ENCODE measurements around the gene SYF2. TPM values are rescaled to one million over a fixed set of nuclear protein-coding genes. Genes with fewer than 3 reads are reported as not detected.

The SYF2 gene
- total RNA-seq, 1 experiment from 2014 or later = 35.3 TPM

- H3K27ac Mint-ChIP-seq = no peak overlapping the region
- CTCF ChIA-PET = interaction anchor here (1.0 kb wide), 2 partner anchors 111 to 345 kb away, joined by 3 to 4 read pairs; no protein-coding TSS in a partner anchor
- H3K27me3 Mint-ChIP-seq (ENCODE audit: low read depth) = no peaks in the 10 kb centered on the region
- TF ChIP-seq ELF4 (CRISPR knock-in tag; IDR thresholded peaks at IDR 0.05; ENCODE audit: low read depth) = no peak
- TF ChIP-seq JAZF1 (CRISPR knock-in tag; IDR thresholded peaks at IDR 0.05) = no peak
- no peak for TF ChIP-seq CDX4 (CRISPR knock-in tag; IDR thresholded peaks at IDR 0.05; ENCODE audit: borderline replicate concordance)
- TF ChIP-seq SMAD3 (CRISPR knock-in tag; IDR thresholded peaks at IDR 0.05; ENCODE audit: borderline replicate concordance) = no peak
- no peak for TF ChIP-seq CREM (CRISPR knock-in tag; IDR thresholded peaks at IDR 0.05)
- TF ChIP-seq GTF2I (CRISPR knock-in tag; conservative IDR thresholded peaks at IDR 0.05) = no peak
- TF ChIP-seq ATF6 (CRISPR knock-in tag; IDR thresholded peaks at IDR 0.05) = no peak
- no peak for TF ChIP-seq AR (CRISPR knock-in tag; IDR thresholded peaks at IDR 0.05)
- TF ChIP-seq HMGXB4 (CRISPR knock-in tag; IDR thresholded peaks at IDR 0.05) = no peak
- no peak for TF ChIP-seq OVOL2 (CRISPR knock-in tag; IDR thresholded peaks at IDR 0.05; ENCODE audit: borderline replicate concordance)
- no peak for TF ChIP-seq AFF4 (CRISPR knock-in tag; IDR thresholded peaks at IDR 0.05; ENCODE audit: borderline replicate concordance)
- no peak for TF ChIP-seq NFE2L1 (CRISPR knock-in tag; IDR thresholded peaks at IDR 0.05)
- TF ChIP-seq TP53 (CRISPR knock-in tag; IDR thresholded peaks at IDR 0.05) = no peak
- TF ChIP-seq FOXP4 (CRISPR knock-in tag; IDR thresholded peaks at IDR 0.05) = no peak
- TF ChIP-seq NFYB (CRISPR knock-in tag; conservative IDR thresholded peaks at IDR 0.05; ENCODE audit: low read depth) = no peak
- TF ChIP-seq ESRRA (CRISPR knock-in tag; IDR thresholded peaks at IDR 0.05; ENCODE audit: borderline replicate concordance) = no peak
- TF ChIP-seq RELA (CRISPR knock-in tag; IDR thresholded peaks at IDR 0.05; ENCODE audit: borderline replicate concordance) = no peak
- TF ChIP-seq ZNF425 (CRISPR knock-in tag; conservative IDR thresholded peaks at IDR 0.05) = no peak
- no peak for TF ChIP-seq ZNF232 (CRISPR knock-in tag; IDR thresholded peaks at IDR 0.05)
- H3K9me3 Mint-ChIP-seq = no peaks in the 10 kb centered on the region
- POLR2A ChIA-PET = no interaction called here
- DNase-seq (ENCODE audit: low spot score) = peak; percentile 26
- no peak overlapping the region for H3K4me3 Mint-ChIP-seq
- H3K36me3 Mint-ChIP-seq = no peaks in the 10 kb centered on the region
- no peak; the same call in none of the 2 replicates for ATAC-seq
- H3K4me1 Mint-ChIP-seq = peaks cover 4% of the 10 kb centered on the region
Measured at GRCh38 chr1:25193229-25193628, 39.1 kb downstream of the SYF2 start.

All from WTC11 (cell line).